Vagina (tissue), 2 donors: Measurements from ENCODE around the gene FBH1. TPM values are rescaled to one million over a fixed set of nuclear protein-coding genes. Genes with fewer than 3 reads are reported as not detected.

Experiments used
- DNase-seq, 2 donors: peaks; one replicate each; pipeline ENCODE4 v3.0.0-alpha.2; 2017; ENCODE audit errors: extremely low spot score in 2 of 2
- H3K27ac ChIP-seq: fragments of 200-600 bp; sonication (generic); one replicate; pipeline ENCODE4 v1.5.1; 2019
- H3K27me3 ChIP-seq: fragments of 200-600 bp; sonication (generic); one replicate; pipeline ENCODE4 v1.5.1; 2019
- H3K36me3 ChIP-seq, 2 donors: fragments of 200-600 bp; sonication (generic); one replicate each; pipeline ENCODE4 v1.5.1; 2017 to 2019
- H3K4me1 ChIP-seq: fragments of 200-600 bp; sonication (generic); one replicate; pipeline ENCODE4 v1.5.1; 2019
- H3K4me3 ChIP-seq, 2 donors: fragments of 200-600 bp; sonication (generic); 1 replicate in 1 of 2; 2 replicates in 1 of 2; pipeline ENCODE4 v1.5.1; 2016 to 2019
- H3K9me3 ChIP-seq: fragments of 200-600 bp; sonication (generic); one replicate; pipeline ENCODE4 v1.5.1; 2019
- CTCF ChIP-seq, 3 experiments: fragments of 450-650 bp in 2 of 3; fragments of 200-600 bp in 1 of 3; sonication (generic) in 1 of 3; IDR thresholded peaks; one replicate each; pipeline ENCODE4 v1.5.1; 2017 to 2019; ENCODE audit warnings: antibody characterized with exemption in 3 of 3, mild to moderate bottlenecking in 2 of 3, moderate library complexity in 2 of 3
- POLR2A ChIP-seq, 2 donors: fragments of 450-650 bp; IDR thresholded peaks; one replicate each; pipeline ENCODE4 v1.6.1; 2017; ENCODE audit warnings: antibody characterized with exemption in 2 of 2, mild to moderate bottlenecking in 2 of 2, moderate library complexity in 2 of 2
- POLR2AphosphoS5 ChIP-seq, 2 donors: sonication (generic); formaldehyde crosslinking; IDR thresholded peaks; one replicate each; pipeline ENCODE4 v1.9.0; 2017; ENCODE audit warnings: antibody characterized with exemption in 2 of 2, mild to moderate bottlenecking in 2 of 2, low read depth in 1 of 2; ENCODE audit not compliant: insufficient read depth in 1 of 2
- intact Hi-C: fragments of 100-400 bp; cut with DNase I; formaldehyde crosslinking; loops from one replicate; pipeline ENCODE4 v1.15.1; 2023
- total RNA-seq: library from RNA; depleted of rRNA; stranded (reverse); fragments of >200 nt; gene quantifications from one replicate; pipeline ENCODE4 v1.2.3, GENCODE V29; 2016

FBH1 gene
- total RNA-seq, 1 donor from 2014 or later: 108 TPM

- intact Hi-C loops: loop anchor here (10.0 kb wide), 1 partner anchor 218 kb away; the partner anchor contains the start of gene ASB13
- TF ChIP-seq POLR2AphosphoS5 (IDR thresholded peaks at IDR 0.05; ENCODE audit: insufficient read depth in 1 of 2, low read depth in 1 of 2): no peak
- TF ChIP-seq POLR2A (IDR thresholded peaks at IDR 0.05): no peak
- TF ChIP-seq CTCF (IDR thresholded peaks at IDR 0.05): no peak
- H3K36me3 ChIP-seq: peaks cover 0 to 45% of the 10 kb centered on the region in 2 donors
These were observed 7.1 kb upstream of the FBH1 start for GRCh38 chr10:5882961-5883360.

GRCh38 chr10:5885619-5886018 lies 4.4 kb upstream of the FBH1 start:
- Histone ChIP-seq H3K36me3 (peaks cover 0 to 29% of the 10 kb centered on the region in 2 donors), H3K4me3 (no peak overlapping the region), H3K27ac (no peak overlapping the region), H3K27me3 (no peaks in the 10 kb centered on the region), H3K9me3 (no peaks in the 10 kb centered on the region), H3K4me1 (peaks cover 25% of the 10 kb centered on the region)
- no peak for TF ChIP-seq POLR2AphosphoS5 (IDR thresholded peaks at IDR 0.05; ENCODE audit: insufficient read depth in 1 of 2, low read depth in 1 of 2)
- TF ChIP-seq POLR2A (IDR thresholded peaks at IDR 0.05): no peak
- TF ChIP-seq CTCF (IDR thresholded peaks at IDR 0.05): no peak
- DNase-seq: no peak
- intact Hi-C loops: loop anchor here (10.0 kb wide), 1 partner anchor 221 kb away; the partner anchor contains the start of gene ASB13

More at GRCh38 chr10:5882961-5883360, 7.1 kb upstream of the FBH1 start:
- DNase-seq: no peak
- no peak overlapping the region for H3K27ac ChIP-seq
- no peaks in the 10 kb centered on the region for H3K27me3 ChIP-seq
- peaks cover 13% of the 10 kb centered on the region for H3K4me1 ChIP-seq
- H3K9me3 ChIP-seq: no peaks in the 10 kb centered on the region
- no peak overlapping the region for H3K4me3 ChIP-seq

- Histone ChIP-seq H3K27me3 (no peaks in the 10 kb centered on the region), H3K9me3 (no peaks in the 10 kb centered on the region), H3K27ac (no peak overlapping the region), H3K4me3 (no peak overlapping the region), H3K4me1 (peaks cover 39% of the 10 kb centered on the region), H3K36me3 (peaks cover 0 to 23% of the 10 kb centered on the region in 2 donors)
- intact Hi-C loops: loop anchor here (10.0 kb wide), 1 partner anchor 222 kb away; the partner anchor contains the start of gene ASB13
- DNase-seq: no peak
- TF ChIP-seq CTCF (IDR thresholded peaks at IDR 0.05): no peak
- no peak for TF ChIP-seq POLR2AphosphoS5 (IDR thresholded peaks at IDR 0.05; ENCODE audit: insufficient read depth in 1 of 2, low read depth in 1 of 2)
- TF ChIP-seq POLR2A (IDR thresholded peaks at IDR 0.05): no peak
These were observed 3.0 kb upstream of the FBH1 start for GRCh38 chr10:5887029-5887428.

GRCh38 chr10:5887641-5888040 lies 2.4 kb upstream of the FBH1 start:
- intact Hi-C loops: loop anchor here (10.0 kb wide), 1 partner anchor 223 kb away; the partner anchor contains the start of gene ASB13
- DNase-seq: no peak
- Histone ChIP-seq H3K27ac (no peak overlapping the region), H3K27me3 (no peaks in the 10 kb centered on the region), H3K4me1 (peaks cover 45% of the 10 kb centered on the region), H3K36me3 (peaks cover 0 to 17% of the 10 kb centered on the region in 2 donors), H3K4me3 (no peak overlapping the region), H3K9me3 (no peaks in the 10 kb centered on the region)
- TF ChIP-seq CTCF (IDR thresholded peaks at IDR 0.05): no peak
- TF ChIP-seq POLR2AphosphoS5 (IDR thresholded peaks at IDR 0.05; ENCODE audit: insufficient read depth in 1 of 2, low read depth in 1 of 2): no peak
- no peak for TF ChIP-seq POLR2A (IDR thresholded peaks at IDR 0.05)

GRCh38 chr10:5888351-5888750 lies 1.7 kb upstream of the FBH1 start:
- peak overlapping the region; percentile 84 for H3K27ac ChIP-seq
- H3K9me3 ChIP-seq: no peaks in the 10 kb centered on the region
- H3K36me3 ChIP-seq: peaks cover 0 to 13% of the 10 kb centered on the region in 2 donors
- no peaks in the 10 kb centered on the region for H3K27me3 ChIP-seq
- no peak for DNase-seq
- H3K4me3 ChIP-seq: peak overlapping the region; percentile 96 to 97
- intact Hi-C loops: loop anchor here (10.0 kb wide), 1 partner anchor 224 kb away; the partner anchor contains the start of gene ASB13
- peaks cover 49% of the 10 kb centered on the region for H3K4me1 ChIP-seq
- TF ChIP-seq POLR2AphosphoS5 (IDR thresholded peaks at IDR 0.05; ENCODE audit: insufficient read depth in 1 of 2, low read depth in 1 of 2): no peak
